Ascending aorta (tissue), 2 donors: ENCODE data around the gene TIMM17B. TPM values are rescaled to one million over a fixed set of nuclear protein-coding genes. Genes with fewer than 3 reads are reported as not detected.

Source experiments
- DNase-seq, 2 donors: peaks; one replicate each; pipeline ENCODE4 v3.0.0-alpha.2; 2019; ENCODE audit warnings: low spot score in 2 of 2
- H3K27ac ChIP-seq, 2 donors: fragments of 200-600 bp; sonication (generic); one replicate each; pipeline ENCODE4 v1.5.1; 2016 to 2017; ENCODE audit warnings: mild to moderate bottlenecking in 1 of 2
- H3K27me3 ChIP-seq: fragments of 200-600 bp; sonication (generic); one replicate; pipeline ENCODE4 v1.5.1; 2017
- H3K36me3 ChIP-seq, 2 donors: fragments of 200-600 bp; sonication (generic); one replicate each; pipeline ENCODE4 v1.5.1; 2016
- H3K4me1 ChIP-seq, 2 donors: fragments of 200-600 bp; sonication (generic); one replicate each; pipeline ENCODE4 v1.5.1; 2016 to 2017; ENCODE audit warnings: mild to moderate bottlenecking in 1 of 2
- H3K4me3 ChIP-seq, 2 donors: fragments of 200-600 bp; sonication (generic); one replicate each; pipeline ENCODE4 v1.5.1; 2016 to 2017; ENCODE audit warnings: mild to moderate bottlenecking in 1 of 2
- H3K9me3 ChIP-seq, 2 donors: fragments of 200-600 bp; sonication (generic); one replicate each; pipeline ENCODE4 v1.5.1; 2016
- intact Hi-C: fragments of 100-400 bp; cut with DNase I; formaldehyde crosslinking; loops from one replicate; pipeline ENCODE4 v1.15.1; 2023
- total RNA-seq: library from RNA; depleted of rRNA; stranded (reverse); fragments of >200 nt; gene quantifications from one replicate; pipeline ENCODE4 v1.1.0, GENCODE V29; 2016
- TF ChIP-seq, protein P1 (sequence below), 3 experiments: fragments of 200-600 bp in 2 of 3; fragments of 450-650 bp in 1 of 3; sonication (generic) in 2 of 3; IDR thresholded peaks; one replicate each; pipeline ENCODE4 v1.5.1; 2016 to 2019; ENCODE audit warnings: antibody characterized with exemption in 3 of 3, mild to moderate bottlenecking in 1 of 3, moderate library complexity in 1 of 3

TIMM17B gene
- total RNA-seq, 1 donor from 2014 or later, result 15.3 TPM

DNA sequence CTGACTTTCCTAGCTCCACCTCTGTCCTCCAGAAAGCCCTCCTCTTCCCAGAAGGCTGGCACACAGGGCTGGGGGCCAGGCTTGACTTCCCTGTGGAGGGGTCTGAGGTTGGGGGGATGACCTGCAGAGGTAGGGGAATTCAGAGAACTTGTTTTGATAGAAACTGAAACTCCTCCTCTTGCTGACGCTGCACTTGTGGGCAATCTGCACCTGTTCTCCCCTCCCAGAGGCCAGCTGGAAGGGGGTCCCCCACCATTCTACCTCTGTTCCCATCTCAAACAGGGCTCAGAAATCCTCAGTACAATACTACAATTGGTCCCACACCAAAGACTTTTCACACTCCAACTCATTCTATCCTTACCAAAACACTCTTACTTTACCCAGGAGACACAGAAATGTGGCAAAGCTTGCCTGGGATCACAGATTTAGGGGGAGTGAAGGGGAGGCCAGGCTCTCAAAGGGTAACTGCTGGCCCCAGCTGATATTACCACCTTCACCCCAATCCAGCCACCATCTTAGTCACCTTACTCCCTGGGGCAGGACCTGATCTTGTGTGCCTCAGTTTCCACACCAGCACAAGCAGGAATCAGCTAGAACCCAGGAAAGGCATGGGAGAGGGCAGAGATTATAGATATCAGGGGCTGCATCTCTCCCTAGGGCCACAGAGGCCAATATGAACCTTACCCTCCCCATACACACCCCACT is 41.3 kb upstream of the TIMM17B start:
- H3K27me3 ChIP-seq, result no peaks in the 10 kb centered on the region
- TF ChIP-seq, protein P1, sequence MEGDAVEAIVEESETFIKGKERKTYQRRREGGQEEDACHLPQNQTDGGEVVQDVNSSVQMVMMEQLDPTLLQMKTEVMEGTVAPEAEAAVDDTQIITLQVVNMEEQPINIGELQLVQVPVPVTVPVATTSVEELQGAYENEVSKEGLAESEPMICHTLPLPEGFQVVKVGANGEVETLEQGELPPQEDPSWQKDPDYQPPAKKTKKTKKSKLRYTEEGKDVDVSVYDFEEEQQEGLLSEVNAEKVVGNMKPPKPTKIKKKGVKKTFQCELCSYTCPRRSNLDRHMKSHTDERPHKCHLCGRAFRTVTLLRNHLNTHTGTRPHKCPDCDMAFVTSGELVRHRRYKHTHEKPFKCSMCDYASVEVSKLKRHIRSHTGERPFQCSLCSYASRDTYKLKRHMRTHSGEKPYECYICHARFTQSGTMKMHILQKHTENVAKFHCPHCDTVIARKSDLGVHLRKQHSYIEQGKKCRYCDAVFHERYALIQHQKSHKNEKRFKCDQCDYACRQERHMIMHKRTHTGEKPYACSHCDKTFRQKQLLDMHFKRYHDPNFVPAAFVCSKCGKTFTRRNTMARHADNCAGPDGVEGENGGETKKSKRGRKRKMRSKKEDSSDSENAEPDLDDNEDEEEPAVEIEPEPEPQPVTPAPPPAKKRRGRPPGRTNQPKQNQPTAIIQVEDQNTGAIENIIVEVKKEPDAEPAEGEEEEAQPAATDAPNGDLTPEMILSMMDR (IDR thresholded peaks at IDR 0.05), result no peak
- intact Hi-C loops, result no loop called here
- H3K4me3 ChIP-seq, result no peak overlapping the region
- H3K36me3 ChIP-seq, result peaks cover 0 to 7% of the 10 kb centered on the region in 2 donors
- H3K4me1 ChIP-seq, result no peaks in the 10 kb centered on the region
- DNase-seq, result no peak
- H3K27ac ChIP-seq, result no peak overlapping the region
- H3K9me3 ChIP-seq, result no peaks in the 10 kb centered on the region

DNA sequence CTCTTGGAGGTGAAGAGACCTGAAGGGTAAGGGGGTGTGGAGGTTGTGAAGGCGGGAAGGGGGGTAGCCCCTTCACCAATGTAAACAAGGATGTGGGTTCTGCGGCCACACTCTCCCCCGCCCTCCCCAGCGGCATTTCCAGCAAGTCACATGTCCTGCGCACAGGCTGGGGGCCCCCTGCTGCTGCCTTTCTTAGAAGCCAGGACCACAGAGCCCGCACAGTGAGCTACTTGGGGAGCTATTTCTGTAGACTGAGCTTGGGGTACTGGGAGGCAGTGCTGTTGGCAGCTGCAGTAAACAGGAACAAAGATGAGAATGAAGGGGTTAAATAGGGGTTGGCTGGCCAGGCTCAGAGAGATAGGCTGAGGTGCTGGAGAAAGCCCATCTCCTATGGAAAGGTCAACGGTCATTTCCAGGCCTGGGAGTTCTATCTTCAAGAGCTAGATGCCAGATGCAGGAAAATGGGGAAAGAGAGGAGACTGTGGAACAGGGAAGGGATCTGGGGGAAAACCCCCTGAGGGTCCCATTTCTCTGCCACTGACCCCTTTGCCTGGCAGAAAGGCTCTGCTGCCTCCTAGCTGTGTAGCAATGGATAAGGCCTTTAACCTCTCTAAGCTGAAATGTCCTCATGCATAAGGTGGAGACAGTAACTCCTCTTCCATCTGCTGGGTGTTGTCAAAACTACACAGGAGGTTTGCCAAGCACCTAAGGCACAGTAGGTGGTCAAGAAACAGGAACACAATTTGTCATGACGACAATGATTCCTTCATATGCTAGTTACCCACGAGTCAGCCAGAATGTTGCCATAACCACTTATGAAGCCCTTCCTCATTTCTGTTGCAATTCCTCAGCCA is 39.7 kb upstream of the TIMM17B start:
- intact Hi-C loops, result no loop called here
- no peaks in the 10 kb centered on the region for H3K27me3 ChIP-seq
- TF ChIP-seq, protein P1 (IDR thresholded peaks at IDR 0.05), result no peak
- peak; percentile 32 to 72 for DNase-seq
- H3K27ac ChIP-seq, result no peak overlapping the region
- no peaks in the 10 kb centered on the region for H3K9me3 ChIP-seq
- no peaks in the 10 kb centered on the region for H3K4me1 ChIP-seq
- H3K4me3 ChIP-seq, result no peak overlapping the region
- H3K36me3 ChIP-seq, result peaks cover 2 to 16% of the 10 kb centered on the region in 2 donors

DNA sequence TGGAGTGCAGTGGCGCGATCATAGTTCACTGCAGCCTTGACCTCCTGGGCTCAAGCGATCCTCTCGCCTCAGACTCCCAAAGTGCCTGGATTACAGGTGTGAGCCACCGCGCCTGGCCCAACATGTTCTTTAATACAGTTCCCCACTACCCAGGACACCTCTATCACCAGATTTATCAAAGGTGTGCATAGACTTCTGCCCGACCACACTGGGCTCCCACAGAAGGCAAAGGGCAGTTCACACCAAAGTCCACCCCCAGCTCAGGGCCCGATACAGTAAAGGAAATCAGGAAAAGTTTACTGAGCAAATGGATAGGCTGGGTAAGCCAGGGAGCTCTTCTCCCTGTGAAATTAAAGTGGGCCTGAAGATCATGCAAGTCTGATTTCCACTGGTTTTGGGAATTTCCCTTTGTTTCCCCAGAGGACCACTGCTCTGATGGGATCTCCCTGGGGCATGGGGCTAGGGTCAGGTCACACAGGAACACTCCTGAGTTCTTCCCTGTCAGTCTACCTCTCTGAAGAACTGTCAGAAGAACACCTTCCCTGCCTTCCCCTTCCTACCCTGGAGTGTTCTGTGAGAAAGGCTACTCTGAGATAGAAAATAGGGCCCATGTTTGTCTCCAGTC is 39.0 kb upstream of the TIMM17B start:
- Histone ChIP-seq H3K27me3 (no peaks in the 10 kb centered on the region), H3K4me1 (no peaks in the 10 kb centered on the region), H3K27ac (no peak overlapping the region), H3K9me3 (no peaks in the 10 kb centered on the region), H3K4me3 (no peak overlapping the region), H3K36me3 (peaks cover 3 to 16% of the 10 kb centered on the region in 2 donors)
- TF ChIP-seq, protein P1 (IDR thresholded peaks at IDR 0.05), result no peak
- intact Hi-C loops, result no loop called here
- no peak for DNase-seq

DNA sequence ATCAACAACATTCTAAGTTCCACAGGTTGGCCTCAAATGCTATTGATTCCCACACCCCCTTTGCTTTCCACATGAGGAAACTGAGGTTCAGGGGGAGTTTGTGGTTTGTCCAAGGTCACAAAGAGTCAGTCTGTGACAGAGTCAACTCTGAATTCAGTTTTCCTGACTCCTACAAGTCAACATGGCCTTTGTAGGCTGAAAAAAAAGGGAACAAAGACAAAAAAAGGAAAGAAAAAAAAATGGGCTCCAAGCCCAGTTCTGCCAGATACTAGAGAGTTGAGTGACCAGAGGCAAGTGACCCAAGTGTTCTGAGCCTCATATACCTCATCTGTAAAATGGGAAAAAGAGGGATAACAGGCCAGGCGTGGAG is 37.7 kb upstream of the TIMM17B start:
- TF ChIP-seq, protein P1 (IDR thresholded peaks at IDR 0.05), result no peak
- Histone ChIP-seq H3K36me3 (peaks cover 3 to 16% of the 10 kb centered on the region in 2 donors), H3K4me3 (no peak overlapping the region), H3K4me1 (no peaks in the 10 kb centered on the region), H3K27ac (no peak overlapping the region), H3K9me3 (no peaks in the 10 kb centered on the region), H3K27me3 (no peaks in the 10 kb centered on the region)
- intact Hi-C loops, result no loop called here
- no peak for DNase-seq

DNA sequence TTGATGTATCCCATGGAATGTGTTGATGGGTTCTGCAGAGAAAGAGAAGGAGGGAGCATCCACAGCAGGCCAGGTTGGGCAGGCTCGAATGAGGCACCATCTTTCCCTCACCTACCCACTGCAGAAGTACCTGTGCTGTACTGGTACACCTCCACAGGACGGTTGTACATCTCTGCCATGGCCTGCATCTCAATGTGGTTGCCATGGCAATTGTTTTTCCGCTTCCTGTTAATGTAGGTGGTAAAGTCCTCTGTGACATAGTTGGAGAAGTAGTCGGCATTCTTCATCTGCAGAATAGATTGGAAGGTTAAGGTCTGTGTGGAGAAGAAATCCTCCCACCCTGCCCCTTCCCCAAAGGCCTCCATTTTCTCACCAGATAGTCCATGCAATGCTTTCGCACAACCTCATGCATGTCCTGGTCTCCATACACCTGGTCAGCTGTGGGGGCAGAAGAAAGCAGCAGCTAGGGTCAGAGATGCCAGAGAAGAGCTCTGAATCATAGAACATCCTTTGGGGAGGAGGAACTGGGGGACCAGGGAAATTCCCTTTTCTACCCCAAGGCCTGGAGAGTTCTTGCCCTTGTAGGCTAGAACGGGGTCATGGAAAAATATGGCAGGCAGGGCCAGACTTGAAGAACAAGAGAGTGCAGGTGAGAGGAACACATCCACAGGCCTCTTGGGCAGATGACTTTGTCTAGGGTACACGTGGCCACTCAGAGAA is 37.2 kb upstream of the TIMM17B start:
- TF ChIP-seq, protein P1 (IDR thresholded peaks at IDR 0.05), result no peak
- Histone ChIP-seq H3K36me3 (peaks cover 3 to 16% of the 10 kb centered on the region in 2 donors), H3K27me3 (no peaks in the 10 kb centered on the region), H3K9me3 (no peaks in the 10 kb centered on the region), H3K27ac (no peak overlapping the region), H3K4me3 (no peak overlapping the region), H3K4me1 (no peaks in the 10 kb centered on the region)
- DNase-seq, result no peak
- intact Hi-C loops, result no loop called here
